Activated T-cell treated with anti-CD3 and anti-CD28 coated beads, Interleukin-2, amount 50 U/mL, for 48 hours (primary cell): ENCODE measurements around the gene FMN1.

Experiments
- DNase-seq, 2 experiments: peaks; one replicate each; pipeline ENCODE4 v3.0.0-alpha.2; 2020

Gene FMN1

GRCh38 chr15:32737304-32737703 is 457.2 kb downstream of the FMN1 start:
- DNase-seq = no peak

- no peak for DNase-seq
These were observed 457.8 kb downstream of the FMN1 start for GRCh38 chr15:32736701-32737061.

- no peak for DNase-seq
These were observed 458.4 kb downstream of the FMN1 start for GRCh38 chr15:32735989-32736700.

GRCh38 chr15:32733281-32733680 is 461.2 kb downstream of the FMN1 start:
- no peak for DNase-seq

- DNase-seq = no peak
These were observed 461.8 kb downstream of the FMN1 start for GRCh38 chr15:32732574-32733157.

- peak in 1 of 2 experiments; percentile 37 for DNase-seq
These were observed 463.5 kb downstream of the FMN1 start for GRCh38 chr15:32730677-32731654.

- DNase-seq = no peak
These were observed 464.7 kb downstream of the FMN1 start for GRCh38 chr15:32729700-32730395.

- DNase-seq = no peak
These were observed 471.2 kb downstream of the FMN1 start for GRCh38 chr15:32723171-32723948.

- DNase-seq = no peak
These were observed 472.4 kb downstream of the FMN1 start for GRCh38 chr15:32722136-32722535.

GRCh38 chr15:32721596-32721995 is 472.9 kb downstream of the FMN1 start:
- no peak for DNase-seq

- DNase-seq = peak in 1 of 2 experiments; percentile 30
These were observed 475.4 kb downstream of the FMN1 start for GRCh38 chr15:32718821-32719716.

GRCh38 chr15:32718227-32718820 is 476.2 kb downstream of the FMN1 start:
- peak in 1 of 2 experiments; percentile 51 for DNase-seq

- DNase-seq = no peak
These were observed 476.9 kb downstream of the FMN1 start, which contains the start of gene GREM1 for GRCh38 chr15:32717426-32718226. Gene GREM1, plus strand, starts transcription at chr15:32718004. Its CDS starts 12,687 bp downstream, at chr15:32730691.

- DNase-seq = no peak
These were observed 477.5 kb downstream of the FMN1 start for GRCh38 chr15:32716915-32717425.

- DNase-seq = no peak
These were observed 478.1 kb downstream of the FMN1 start for GRCh38 chr15:32716216-32716914.
